Left lung (tissue), 10 donors: ENCODE measurements around the gene SLC25A38. TPM values are rescaled to one million over a fixed set of nuclear protein-coding genes. Genes with fewer than 3 reads are reported as not detected.
A peak's percentile ranks its signal among the peaks of the same experiment; 100 is the strongest.

Experiments
- ATAC-seq: fragments of 200-7000 bp; cut with Tn5 transposase; one replicate; pipeline ENCODE4 v1.9.1; 2020; ENCODE audit warnings: moderate library complexity
- DNase-seq, 4 donors: peaks; one replicate each; pipeline ENCODE4 v3.0.0-alpha.2; 2013 to 2020
- H3K27ac ChIP-seq, 2 donors: fragments of 200-600 bp; sonication (generic) in 1 of 2; one replicate each; pipeline versions ENCODE4 v1.5.0 to v1.8.0; 2020 to 2021
- H3K27me3 ChIP-seq, 2 donors: fragments of 200-600 bp; sonication (generic) in 1 of 2; one replicate each; pipeline versions ENCODE4 v1.5.0 to v1.8.0; 2020 to 2021
- H3K36me3 ChIP-seq, 2 donors: fragments of 200-600 bp; sonication (generic) in 1 of 2; one replicate each; pipeline versions ENCODE4 v1.5.0 to v1.8.0; 2020 to 2021
- H3K4me1 ChIP-seq, 2 donors: fragments of 200-600 bp; one replicate each; pipeline ENCODE4 v1.8.0; 2021
- H3K4me3 ChIP-seq, 2 donors: fragments of 200-600 bp; sonication (generic) in 1 of 2; one replicate each; pipeline versions ENCODE4 v1.5.0 to v1.8.0; 2020 to 2021; ENCODE audit warnings: mild to moderate bottlenecking in 1 of 2
- H3K9me3 ChIP-seq, 2 donors: fragments of 200-600 bp; sonication (generic) in 1 of 2; one replicate each; pipeline versions ENCODE4 v1.5.0 to v1.8.0; 2020 to 2021
- intact Hi-C, 2 donors: fragments of 100-400 bp; cut with DNase I; formaldehyde crosslinking; loops; one replicate each; pipeline versions ENCODE4 v1.11.2 to v1.14.2; 2022
- polyA plus RNA-seq, 6 donors: library from polyadenylated mRNA; unstranded; fragments of 120-200 nt; gene quantifications; one replicate each; pipeline ENCODE4 v1.2.1, GENCODE V29; 2013; ENCODE audit not compliant: insufficient read length in 6 of 6
- total RNA-seq, 2 donors: library from RNA; stranded (reverse); fragmentation: NEBNext Ultra II Directional; extraction: Animal tissue kit (Norgen Biotek cat#: 25700); gene quantifications; one replicate each; pipeline ENCODE4 v1.2.1, GENCODE V29; 2021
- TF ChIP-seq, protein P1 (sequence below), 2 donors: fragments of 200-600 bp; sonication (generic) in 1 of 2; IDR thresholded peaks; one replicate each; pipeline versions ENCODE4 v1.5.0 to v1.8.0; 2021; ENCODE audit warnings: antibody characterized with exemption in 2 of 2
- donor health status: DM: no; HTN: yes; CAD: no.
- donor health status: DM: no; HTN: no; CAD: no.

SLC25A38 gene
- total and polyA plus RNA-seq, 8 donors: 28.9 to 41.5 (median 37.3) TPM

DNA sequence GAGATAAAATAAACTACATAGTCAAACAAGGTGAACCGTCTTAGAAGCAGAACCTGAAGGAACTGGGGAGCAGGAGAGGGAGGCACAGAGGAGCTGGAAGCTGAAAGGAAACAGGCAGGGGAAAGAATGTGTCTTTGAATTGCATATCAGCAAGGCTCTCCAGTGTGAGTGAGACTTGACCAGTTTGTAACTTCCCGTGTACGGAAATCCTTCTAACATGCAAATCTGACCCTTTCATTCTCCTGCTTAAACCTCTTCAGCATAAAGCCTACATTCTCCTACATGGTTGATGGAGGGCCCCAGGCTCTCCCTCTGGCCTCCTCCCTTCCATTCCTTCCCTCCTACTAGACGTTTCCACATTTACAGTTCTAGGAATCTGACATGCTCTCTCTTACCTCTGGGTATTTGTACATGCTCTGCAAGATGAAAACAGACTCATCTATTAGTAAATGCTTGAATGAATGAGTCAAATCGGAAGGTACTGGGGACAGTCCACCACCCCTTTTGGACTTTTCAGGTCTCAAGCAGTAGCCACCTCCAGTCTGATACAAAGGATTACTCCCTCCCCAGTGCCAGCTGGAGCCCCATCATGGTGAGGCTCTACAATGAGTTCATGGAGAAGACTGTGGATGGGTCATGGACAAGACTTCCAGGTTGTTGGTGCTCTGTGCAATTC, 6.1 kb upstream of the SLC25A38 start:
- no peak overlapping the region for H3K4me3 ChIP-seq
- no peaks in the 10 kb centered on the region for H3K9me3 ChIP-seq
- DNase-seq (peak in 1 of 4 donors; percentile 23), ATAC-seq (no peak)
- TF ChIP-seq, protein P1, sequence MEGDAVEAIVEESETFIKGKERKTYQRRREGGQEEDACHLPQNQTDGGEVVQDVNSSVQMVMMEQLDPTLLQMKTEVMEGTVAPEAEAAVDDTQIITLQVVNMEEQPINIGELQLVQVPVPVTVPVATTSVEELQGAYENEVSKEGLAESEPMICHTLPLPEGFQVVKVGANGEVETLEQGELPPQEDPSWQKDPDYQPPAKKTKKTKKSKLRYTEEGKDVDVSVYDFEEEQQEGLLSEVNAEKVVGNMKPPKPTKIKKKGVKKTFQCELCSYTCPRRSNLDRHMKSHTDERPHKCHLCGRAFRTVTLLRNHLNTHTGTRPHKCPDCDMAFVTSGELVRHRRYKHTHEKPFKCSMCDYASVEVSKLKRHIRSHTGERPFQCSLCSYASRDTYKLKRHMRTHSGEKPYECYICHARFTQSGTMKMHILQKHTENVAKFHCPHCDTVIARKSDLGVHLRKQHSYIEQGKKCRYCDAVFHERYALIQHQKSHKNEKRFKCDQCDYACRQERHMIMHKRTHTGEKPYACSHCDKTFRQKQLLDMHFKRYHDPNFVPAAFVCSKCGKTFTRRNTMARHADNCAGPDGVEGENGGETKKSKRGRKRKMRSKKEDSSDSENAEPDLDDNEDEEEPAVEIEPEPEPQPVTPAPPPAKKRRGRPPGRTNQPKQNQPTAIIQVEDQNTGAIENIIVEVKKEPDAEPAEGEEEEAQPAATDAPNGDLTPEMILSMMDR (IDR thresholded peaks at IDR 0.05): no peak
- intact Hi-C loops: no loop called here
- H3K4me1 ChIP-seq: no peaks in the 10 kb centered on the region
- no peaks in the 10 kb centered on the region for H3K27me3 ChIP-seq
- no peak overlapping the region for H3K27ac ChIP-seq
- H3K36me3 ChIP-seq: no peaks in the 10 kb centered on the region

DNA sequence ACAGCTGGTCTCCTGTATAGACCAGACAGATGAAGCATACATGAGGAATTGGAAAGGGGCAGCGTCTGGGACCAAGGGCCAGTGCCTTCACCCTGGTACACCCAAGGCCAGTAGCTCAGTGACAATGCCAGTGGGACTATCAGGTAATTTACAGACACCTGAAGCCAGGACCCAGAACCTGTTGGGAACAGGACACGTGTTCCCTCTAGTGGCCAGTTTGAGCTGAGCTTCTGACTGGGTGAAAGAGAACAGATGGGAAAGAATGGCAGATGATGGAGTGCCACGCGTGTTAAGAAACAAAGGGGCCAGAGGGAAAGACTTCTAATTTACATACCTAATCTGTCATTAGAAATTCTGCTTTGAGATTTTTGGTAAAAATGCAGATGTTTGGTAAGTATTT, 5.1 kb upstream of the SLC25A38 start:
- no peaks in the 10 kb centered on the region for H3K9me3 ChIP-seq
- H3K27me3 ChIP-seq: no peaks in the 10 kb centered on the region
- no peak overlapping the region for H3K27ac ChIP-seq
- H3K4me3 ChIP-seq: no peak overlapping the region
- peaks cover 0 to 6% of the 10 kb centered on the region in 2 donors for H3K4me1 ChIP-seq
- ATAC-seq (peak; percentile 91), DNase-seq (peak in 1 of 4 donors; percentile 52)
- TF ChIP-seq, protein P1 (IDR thresholded peaks at IDR 0.05): peak; percentile 47 to 51
- no peaks in the 10 kb centered on the region for H3K36me3 ChIP-seq
- intact Hi-C loops: no loop called here

DNA sequence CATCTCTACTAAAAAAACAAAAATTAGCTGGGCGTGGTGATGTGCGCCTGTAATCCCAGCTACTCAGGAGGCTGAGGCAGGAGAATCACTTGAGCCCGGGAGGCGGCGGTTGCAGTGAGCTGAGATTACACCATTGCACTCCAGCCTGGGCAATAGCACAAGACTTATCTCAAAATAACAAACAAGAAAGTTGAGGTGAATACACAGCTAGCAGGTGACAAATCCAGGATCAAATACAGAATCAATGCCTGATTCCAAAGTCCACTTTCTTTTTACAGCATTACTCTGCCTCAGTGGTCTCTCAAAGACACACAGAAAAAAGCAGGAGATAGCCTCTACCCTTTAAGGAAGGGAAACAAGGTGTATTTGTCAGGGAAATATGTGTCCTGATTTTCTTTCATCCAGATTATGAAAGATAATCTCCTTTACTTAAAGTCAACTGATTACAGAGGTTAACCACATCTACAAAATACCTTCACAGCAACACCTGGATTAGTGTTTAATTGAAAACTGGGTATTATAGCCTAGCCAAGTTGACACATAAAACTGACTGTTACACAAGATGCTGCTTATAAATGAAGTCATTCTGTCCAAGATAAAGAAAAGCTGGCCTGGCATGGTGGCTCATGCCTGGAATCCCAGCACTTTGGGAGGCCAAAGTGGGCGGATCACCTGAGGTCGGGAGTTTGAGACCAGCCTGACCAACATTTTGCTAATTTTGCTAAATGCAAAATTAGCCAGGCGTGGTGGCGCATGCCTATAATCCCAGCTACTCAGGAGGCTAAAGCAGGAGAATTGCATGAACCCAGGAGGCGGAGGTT, 4.0 kb upstream of the SLC25A38 start:
- Histone ChIP-seq H3K27me3 (no peaks in the 10 kb centered on the region), H3K4me1 (peaks cover 0 to 8% of the 10 kb centered on the region in 2 donors), H3K36me3 (no peaks in the 10 kb centered on the region), H3K27ac (no peak overlapping the region), H3K9me3 (no peaks in the 10 kb centered on the region), H3K4me3 (no peak overlapping the region)
- DNase-seq (no peak), ATAC-seq (no peak)
- intact Hi-C loops: no loop called here
- TF ChIP-seq, protein P1 (IDR thresholded peaks at IDR 0.05): no peak

DNA sequence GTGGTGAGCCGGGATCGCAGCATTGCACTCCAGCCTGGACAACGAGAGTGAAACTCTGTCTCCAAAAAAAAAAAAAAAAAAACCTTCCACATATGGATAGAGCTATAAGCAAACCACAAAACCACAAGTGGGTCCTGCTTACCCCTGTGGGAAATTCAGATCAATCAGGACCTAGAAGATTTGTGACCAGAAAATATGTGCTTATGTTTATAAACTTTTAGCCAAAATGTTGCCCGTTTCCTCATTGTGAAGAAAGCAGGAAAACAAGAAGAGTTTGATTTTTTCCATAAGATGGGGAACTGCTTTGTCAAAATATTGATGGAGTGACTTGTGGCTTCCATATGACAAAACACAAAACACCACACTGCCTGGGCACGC, 3.4 kb upstream of the SLC25A38 start:
- TF ChIP-seq, protein P1 (IDR thresholded peaks at IDR 0.05): no peak
- Histone ChIP-seq H3K9me3 (no peaks in the 10 kb centered on the region), H3K27me3 (no peaks in the 10 kb centered on the region), H3K4me1 (peaks cover 0 to 14% of the 10 kb centered on the region in 2 donors), H3K27ac (no peak overlapping the region), H3K36me3 (no peaks in the 10 kb centered on the region), H3K4me3 (no peak overlapping the region)
- ATAC-seq (no peak), DNase-seq (no peak)
- intact Hi-C loops: no loop called here

DNA sequence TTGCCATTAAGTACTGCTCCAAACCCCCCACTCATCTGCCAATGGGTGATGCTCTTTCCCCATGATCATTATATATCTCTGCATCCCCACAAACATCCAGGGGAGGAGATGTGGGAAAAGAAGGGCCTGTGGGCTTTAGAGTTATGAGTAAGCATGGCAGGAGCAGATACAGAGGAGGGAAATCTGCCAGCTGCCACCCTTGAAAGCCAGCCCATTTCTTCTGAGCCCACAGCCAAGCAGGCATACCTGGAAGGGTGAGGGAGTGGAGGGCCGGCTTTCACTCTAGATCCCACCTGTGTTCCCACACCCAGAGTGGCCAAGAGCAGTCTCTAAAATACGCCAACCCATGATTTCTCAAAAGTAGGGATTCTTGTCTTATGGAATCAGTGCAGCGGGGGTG, 1.7 kb upstream of the SLC25A38 start:
- intact Hi-C loops: no loop called here
- DNase-seq: no peak
- Histone ChIP-seq H3K27ac (no peak overlapping the region), H3K27me3 (no peaks in the 10 kb centered on the region), H3K9me3 (no peaks in the 10 kb centered on the region), H3K36me3 (no peaks in the 10 kb centered on the region), H3K4me1 (peaks cover 0 to 21% of the 10 kb centered on the region in 2 donors), H3K4me3 (no peak overlapping the region)
- no peak for ATAC-seq
- TF ChIP-seq, protein P1 (IDR thresholded peaks at IDR 0.05): no peak
